GM21529 (cell line): ENCODE results near the gene PEX5L.
"Not testable (repeated sequence)": the region's sequence is repeated elsewhere in the genome, so short reads cannot be mapped to it uniquely, and the experiment has no call there.

ENCODE experiments used
- ATAC-seq: cut with Tn5 transposase; IDR thresholded peaks from one replicate; pipeline ENCODE4 v1.9.1; 2021; ENCODE audit not compliant: unreplicated experiment

Gene PEX5L

DNA sequence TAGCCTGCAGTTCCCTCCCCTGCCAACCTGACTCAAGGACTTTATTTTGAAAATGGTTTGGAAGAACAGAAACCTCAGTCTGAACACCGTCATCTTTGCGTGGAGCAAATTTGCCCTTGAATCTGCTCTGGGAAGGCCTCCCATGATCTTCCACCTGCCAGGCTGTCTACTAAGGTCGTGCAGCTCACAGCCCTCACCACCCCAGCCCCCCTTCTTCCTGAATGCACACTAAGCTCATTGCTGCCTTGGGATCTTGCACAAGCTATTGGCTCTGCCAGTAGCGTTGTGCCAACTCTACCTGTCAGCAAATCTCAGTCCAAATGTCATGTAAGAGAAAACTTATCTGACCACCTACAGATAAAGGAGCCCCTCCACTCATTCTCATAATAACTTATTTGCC, 242.4 kb downstream of the PEX5L start:
- ATAC-seq, result no peak

DNA sequence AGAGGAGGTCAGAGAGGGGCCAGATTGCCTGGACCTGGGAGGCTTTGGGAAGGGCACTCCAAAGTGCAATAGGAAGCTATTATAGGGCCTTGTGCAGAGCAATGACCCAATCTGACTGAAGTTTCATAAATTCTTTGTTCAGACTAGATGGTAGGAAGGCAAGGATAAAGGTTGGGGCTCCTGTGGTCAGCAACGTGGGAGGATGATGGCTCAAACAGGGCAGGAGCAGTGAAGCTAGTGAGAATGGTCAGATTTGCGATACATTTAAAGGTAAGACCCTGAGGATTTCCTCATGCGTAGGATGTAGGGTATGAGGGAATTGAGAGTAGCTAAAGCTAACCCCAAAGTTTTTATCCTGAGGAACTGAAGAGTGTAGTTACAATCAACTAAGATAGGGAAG, 244.9 kb downstream of the PEX5L start:
- no peak for ATAC-seq

- no peak for ATAC-seq
These were observed 247.7 kb downstream of the PEX5L start for GRCh38 chr3:179788996-179789395.

DNA sequence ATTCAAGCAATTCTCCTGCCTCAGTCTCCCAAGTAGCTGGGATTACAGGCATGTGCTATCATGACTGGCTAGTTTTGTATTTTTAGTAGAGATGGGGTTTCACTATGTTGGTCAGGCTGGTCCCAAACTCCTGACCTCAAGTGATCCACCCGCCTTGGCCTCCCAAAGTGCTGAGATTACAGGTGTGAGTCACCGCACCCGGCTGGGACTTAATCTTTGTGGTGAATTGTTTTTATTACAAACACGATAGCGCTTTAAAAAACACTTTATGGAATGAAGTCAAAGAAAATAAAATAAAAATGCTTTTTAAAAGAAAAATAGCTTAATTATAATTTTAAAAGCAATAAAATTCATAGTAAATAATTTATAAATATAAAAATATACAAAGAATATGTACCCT, 253.9 kb downstream of the PEX5L start:
- not testable (repeated sequence) for ATAC-seq

- no peak for ATAC-seq
These were observed 261.2 kb downstream of the PEX5L start for GRCh38 chr3:179775416-179776122.

DNA sequence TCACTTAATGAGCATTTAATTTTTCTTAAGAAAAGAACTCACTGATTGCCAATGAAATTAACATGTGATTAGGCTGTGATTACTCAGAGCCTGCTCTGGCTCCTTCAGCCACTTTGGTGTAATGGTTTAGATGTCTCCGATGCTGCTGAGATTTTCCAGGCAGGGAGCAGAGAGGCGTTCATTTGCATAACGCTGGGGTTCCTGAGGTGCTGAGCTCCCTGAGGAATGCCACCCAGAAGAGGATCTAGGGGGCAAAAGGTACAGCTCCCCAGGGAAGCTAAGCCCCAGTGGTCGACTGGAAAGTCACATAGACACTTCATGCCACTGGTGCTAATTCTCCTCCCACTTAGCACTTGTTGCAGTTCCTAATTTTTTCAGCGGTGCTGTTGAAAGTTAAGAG, 264.4 kb downstream of the PEX5L start:
- ATAC-seq, result no peak

GRCh38 chr3:179771797-179772196, 264.9 kb downstream of the PEX5L start:
- no peak for ATAC-seq

DNA sequence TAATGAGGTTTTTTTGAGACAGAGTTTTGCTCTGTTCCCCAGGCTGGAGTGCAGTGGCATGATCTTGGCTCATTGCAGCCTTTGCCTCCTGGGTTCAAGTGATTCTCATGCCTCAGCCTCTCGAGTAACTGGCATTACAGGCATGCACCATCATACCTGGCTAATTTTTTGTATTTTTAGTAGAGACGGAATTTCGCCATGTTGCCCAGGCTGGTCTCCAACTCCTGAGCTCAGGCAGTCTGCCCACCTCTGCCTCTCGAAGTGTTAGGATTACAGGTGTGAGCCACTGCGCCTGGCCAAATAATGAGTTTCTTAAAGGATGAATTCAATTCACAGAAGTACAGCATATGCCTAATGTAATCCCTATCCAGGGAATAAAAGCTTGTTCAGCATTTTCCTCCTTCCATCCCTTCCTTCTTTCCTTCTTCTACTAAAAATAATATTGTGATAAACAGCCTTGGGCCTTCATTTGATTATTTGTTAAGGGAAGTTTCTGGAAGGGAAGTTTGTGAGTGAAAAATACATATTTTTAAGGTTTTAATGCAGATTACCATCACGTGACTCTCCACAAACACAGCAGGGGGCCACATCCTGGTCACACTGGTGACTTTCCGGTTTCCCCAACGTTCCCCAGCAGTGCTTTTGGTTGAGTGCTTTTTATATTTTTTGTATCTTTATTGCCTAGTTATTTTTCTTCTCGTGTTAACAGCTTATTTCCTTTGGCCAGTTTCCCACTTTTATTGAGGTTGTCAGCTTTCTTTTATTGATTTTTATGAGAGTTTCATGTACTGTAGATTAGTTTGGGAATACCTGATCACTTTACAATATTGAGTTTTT, 267.1 kb downstream of the PEX5L start:
- no peak for ATAC-seq

DNA sequence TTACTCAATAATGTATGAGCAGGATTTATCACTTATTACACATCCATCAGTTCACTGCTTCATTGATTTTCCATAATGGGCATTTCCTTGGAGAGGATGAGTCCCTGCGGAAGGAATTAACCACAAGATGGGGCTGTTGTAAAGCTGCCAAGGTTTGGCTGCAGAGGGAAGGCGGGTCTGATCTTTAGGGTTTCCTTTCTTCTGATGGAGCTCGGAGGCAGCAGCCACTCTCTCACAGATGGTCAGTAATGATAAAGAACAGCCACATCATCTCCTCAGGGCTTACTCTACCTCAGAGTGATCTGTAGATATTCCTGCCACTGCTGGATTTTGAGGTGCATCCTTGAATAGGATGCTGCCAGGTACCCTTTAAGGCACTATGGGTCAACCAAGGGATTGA, 268.7 kb downstream of the PEX5L start:
- no peak for ATAC-seq

- ATAC-seq, result no peak
These were observed 270.2 kb downstream of the PEX5L start for GRCh38 chr3:179766416-179767133.

DNA sequence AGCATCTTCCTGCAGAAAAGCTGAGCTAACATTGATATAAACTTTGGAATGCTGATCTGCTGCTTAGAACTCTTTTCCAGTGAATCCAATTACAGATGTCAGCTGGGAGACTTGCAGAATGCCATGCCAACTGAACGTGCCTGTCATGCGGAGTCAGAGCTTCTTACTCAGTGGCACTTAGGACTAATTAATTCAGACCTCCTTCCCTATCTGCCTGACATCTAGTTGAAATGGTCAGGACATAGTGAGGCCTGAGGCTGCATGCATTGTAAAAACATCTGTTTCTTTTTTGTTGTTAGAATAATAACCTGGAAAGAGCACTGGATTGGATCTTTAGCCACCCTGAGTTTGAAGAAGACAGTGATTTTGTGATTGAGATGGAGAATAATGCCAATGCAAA, 271.3 kb downstream of the PEX5L start:
- ATAC-seq, result no peak

GRCh38 chr3:179760944-179761343, 275.8 kb downstream of the PEX5L start:
- no peak for ATAC-seq

DNA sequence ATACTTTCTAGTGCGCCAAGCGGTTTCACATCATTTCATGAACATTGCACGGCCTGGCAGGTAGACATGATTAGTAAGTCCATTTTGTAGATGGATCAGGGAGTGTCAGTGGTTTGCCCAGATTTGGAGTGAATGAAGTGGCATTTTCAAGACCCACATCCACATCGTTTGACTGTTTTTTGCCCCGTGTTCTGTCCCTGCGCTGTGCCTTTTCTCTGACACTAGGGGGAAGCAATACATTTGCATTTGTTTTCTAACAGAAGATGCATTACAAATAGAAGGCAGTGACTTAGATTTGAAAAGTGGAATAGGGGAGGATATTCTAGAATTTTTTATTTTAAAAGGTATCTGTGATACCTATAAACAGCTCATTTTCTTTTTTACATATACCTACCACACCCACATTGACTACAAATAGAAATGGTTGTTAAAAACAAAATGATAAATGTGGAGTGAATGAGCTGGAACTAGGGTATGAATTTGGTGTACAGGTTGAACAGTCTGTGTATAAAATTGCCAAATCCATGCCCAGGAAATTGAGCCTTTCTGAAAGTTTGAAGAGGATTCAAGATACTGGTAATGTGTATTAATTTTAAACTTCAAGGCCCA, 285.9 kb downstream of the PEX5L start:
- no peak for ATAC-seq

DNA sequence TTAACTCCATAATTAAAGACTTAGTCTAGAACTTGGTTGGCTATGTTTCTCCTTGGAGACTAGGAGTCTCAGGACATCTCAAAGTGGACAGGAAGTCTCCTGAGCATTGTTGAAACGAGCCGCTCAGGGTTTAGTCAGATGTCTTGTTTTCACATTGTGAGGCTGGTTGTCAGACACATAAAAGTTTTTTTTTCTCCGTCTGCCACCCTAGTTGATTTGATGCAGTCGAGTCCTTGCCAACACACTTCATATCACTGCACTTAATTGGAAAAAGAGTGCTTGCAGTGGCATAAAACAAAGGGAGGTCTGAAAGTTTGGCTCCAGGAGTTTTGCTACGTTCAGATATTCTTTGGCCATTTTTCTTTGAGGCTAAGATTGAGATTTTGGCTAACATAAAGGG, 291.0 kb downstream of the PEX5L start:
- ATAC-seq, result no peak

DNA sequence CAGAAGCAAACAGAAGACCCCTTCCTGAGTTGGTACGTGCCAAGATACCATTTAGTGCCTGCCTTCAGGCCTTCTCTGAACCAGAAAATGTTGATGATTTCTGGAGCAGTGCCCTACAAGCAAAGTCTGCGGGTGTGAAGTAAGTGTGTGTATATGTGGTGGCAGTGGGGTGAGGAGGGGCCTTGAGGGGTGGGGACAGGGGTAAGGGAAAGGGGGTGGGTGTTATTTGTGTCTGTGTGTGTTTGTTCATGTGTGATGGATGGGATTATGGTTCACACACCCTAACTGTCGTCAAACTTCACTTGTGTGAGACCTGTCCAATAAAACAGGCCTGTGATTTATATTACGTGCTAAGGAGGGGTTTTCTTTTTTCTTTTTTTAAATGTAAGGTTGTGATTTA, 291.7 kb downstream of the PEX5L start:
- ATAC-seq, result no peak
